ENCODE results near the gene SPX. TPM values are rescaled to one million over a fixed set of nuclear protein-coding genes. Genes with fewer than 3 reads are reported as not detected.

Gene SPX
- total RNA-seq, 4 donors from 2014 or later: 0.49 TPM; not detected in 3

- intact Hi-C loops (cut with DNase I; ENCODE audit: low total_unique reads): no loop called here
- WGBS, 2 donors: 41 to 48% methylated on average over 4 of the region's 4 CpGs
- TF ChIP-seq CTCF (IDR thresholded peaks at IDR 0.05) (no peak), POLR2A (IDR thresholded peaks at IDR 0.05) (no peak)
- no peak for DNase-seq (ENCODE audit: low spot score in 2 of 2)
- no peak overlapping the region for H3K4me3 ChIP-seq (ENCODE audit: low read depth, poor library complexity, severe bottlenecking)
Measured at GRCh38 chr12:21551841-21552465, 25.9 kb downstream of the SPX start.

GRCh38 chr12:21552635-21553328 is 26.7 kb downstream of the SPX start:
- WGBS, 2 donors: 65 to 66% methylated on average over 6 of the region's 6 CpGs
- no peak overlapping the region for H3K4me3 ChIP-seq (ENCODE audit: low read depth, poor library complexity, severe bottlenecking)
- intact Hi-C loops (cut with DNase I; ENCODE audit: low total_unique reads): no loop called here
- DNase-seq (ENCODE audit: low spot score in 2 of 2): no peak
- TF ChIP-seq CTCF (IDR thresholded peaks at IDR 0.05) (no peak), POLR2A (IDR thresholded peaks at IDR 0.05) (no peak)

GRCh38 chr12:21553329-21553675 is 27.2 kb downstream of the SPX start:
- no peak for DNase-seq (ENCODE audit: low spot score in 2 of 2)
- TF ChIP-seq POLR2A (IDR thresholded peaks at IDR 0.05): no peak
- no peak overlapping the region for H3K4me3 ChIP-seq (ENCODE audit: low read depth, poor library complexity, severe bottlenecking)
- intact Hi-C loops (cut with DNase I; ENCODE audit: low total_unique reads): no loop called here

GRCh38 chr12:21558100-21558679 is 32.1 kb downstream of the SPX start:
- intact Hi-C loops (cut with DNase I; ENCODE audit: low total_unique reads): no loop called here
- DNase-seq (ENCODE audit: low spot score in 2 of 2): no peak
- no peak for TF ChIP-seq POLR2A (IDR thresholded peaks at IDR 0.05)
- TF ChIP-seq CTCF (IDR thresholded peaks at IDR 0.05): no peak
- 82 to 89% methylated on average over 9 of the region's 9 CpGs for WGBS, 2 donors
- no peak overlapping the region for H3K4me3 ChIP-seq (ENCODE audit: low read depth, poor library complexity, severe bottlenecking)

GRCh38 chr12:21559855-21560569 is 33.9 kb downstream of the SPX start:
- 65 to 72% methylated on average over 7 of the region's 7 CpGs for WGBS, 2 donors
- TF ChIP-seq CTCF (IDR thresholded peaks at IDR 0.05) (no peak), POLR2A (IDR thresholded peaks at IDR 0.05) (no peak)
- H3K4me3 ChIP-seq (ENCODE audit: low read depth, poor library complexity, severe bottlenecking): no peak overlapping the region
- intact Hi-C loops (cut with DNase I; ENCODE audit: low total_unique reads): no loop called here
- no peak for DNase-seq (ENCODE audit: low spot score in 2 of 2)

GRCh38 chr12:21561158-21561557 is 35.1 kb downstream of the SPX start:
- DNase-seq (ENCODE audit: low spot score in 2 of 2): no peak
- intact Hi-C loops (cut with DNase I; ENCODE audit: low total_unique reads): no loop called here
- TF ChIP-seq CTCF (IDR thresholded peaks at IDR 0.05) (no peak), POLR2A (IDR thresholded peaks at IDR 0.05) (no peak)
- no peak overlapping the region for H3K4me3 ChIP-seq (ENCODE audit: low read depth, poor library complexity, severe bottlenecking)
- 25 to 31% methylated on average over 2 of the region's 2 CpGs for WGBS, 2 donors

All from lower leg skin (tissue), 4 donors.